Measurements from ENCODE around the gene MUS81. TPM values are rescaled to one million over a fixed set of nuclear protein-coding genes. Genes with fewer than 3 reads are reported as not detected.

The MUS81 gene
- total RNA-seq, 3 donors from 2014 or later (not counting 1 experiment from before 2014, with no cell fraction given), result 71.6 to 93.4 (median 73.6) TPM

DNA sequence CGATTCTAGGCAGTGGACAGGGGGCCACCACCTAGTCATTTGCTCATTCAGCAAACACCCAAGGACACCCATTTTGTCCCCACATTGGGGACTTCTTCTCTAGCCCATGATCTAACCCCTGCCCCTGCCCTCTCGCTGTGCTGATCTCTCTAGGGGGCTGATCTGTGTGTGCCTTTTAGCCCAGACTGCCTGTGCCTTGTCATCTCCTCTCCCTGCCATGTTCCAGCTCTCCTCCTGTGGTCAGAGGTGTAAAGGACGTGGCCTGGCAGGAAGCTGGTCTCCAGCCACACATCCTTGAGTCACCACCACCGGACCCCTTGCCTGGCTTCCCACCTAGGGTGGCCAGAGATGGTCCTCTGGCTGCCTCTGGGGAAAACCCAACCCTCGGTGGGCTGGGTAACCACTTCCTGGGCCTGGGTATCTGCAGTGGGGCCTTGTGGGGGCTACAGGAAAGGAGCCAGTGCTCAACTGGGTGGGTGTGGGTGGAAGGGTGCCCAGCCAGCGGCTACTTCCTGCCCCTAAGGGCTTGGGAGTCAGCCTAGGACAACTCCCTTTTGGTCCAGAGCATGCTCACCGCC, 20.7 kb downstream of the MUS81 start:
- Histone ChIP-seq H3K9me3 (ENCODE audit: control insufficient read depth, insufficient read depth, low read length) (no peaks in the 10 kb centered on the region), H3K36me3 (ENCODE audit: control insufficient read depth, insufficient read depth, low read length) (peaks cover 31% of the 10 kb centered on the region), H3K4me1 (ENCODE audit: control insufficient read depth, insufficient read depth, low read length) (peaks cover 82% of the 10 kb centered on the region), H3K27ac (ENCODE audit: low read length) (peak overlapping the region; percentile 82), H3K27me3 (ENCODE audit: control insufficient read depth, insufficient read depth, low read length) (no peaks in the 10 kb centered on the region), H3K4me3 (ENCODE audit: low read length) (peak overlapping the region; percentile 81)
- H3K4me1 Mint-ChIP-seq, result peaks cover 42 to 70% of the 10 kb centered on the region in 2 donors
- no peaks in the 10 kb centered on the region for H3K27me3 Mint-ChIP-seq (ENCODE audit: low read depth in 2 of 2)
- peak overlapping the region; percentile 85 to 95 for H3K27ac Mint-ChIP-seq
- WGBS (ENCODE audit: insufficient coverage), result 20% methylated on average over 7 of the region's 7 CpGs
- no peaks in the 10 kb centered on the region for H3K9me3 Mint-ChIP-seq
- TF ChIP-seq, protein P1, sequence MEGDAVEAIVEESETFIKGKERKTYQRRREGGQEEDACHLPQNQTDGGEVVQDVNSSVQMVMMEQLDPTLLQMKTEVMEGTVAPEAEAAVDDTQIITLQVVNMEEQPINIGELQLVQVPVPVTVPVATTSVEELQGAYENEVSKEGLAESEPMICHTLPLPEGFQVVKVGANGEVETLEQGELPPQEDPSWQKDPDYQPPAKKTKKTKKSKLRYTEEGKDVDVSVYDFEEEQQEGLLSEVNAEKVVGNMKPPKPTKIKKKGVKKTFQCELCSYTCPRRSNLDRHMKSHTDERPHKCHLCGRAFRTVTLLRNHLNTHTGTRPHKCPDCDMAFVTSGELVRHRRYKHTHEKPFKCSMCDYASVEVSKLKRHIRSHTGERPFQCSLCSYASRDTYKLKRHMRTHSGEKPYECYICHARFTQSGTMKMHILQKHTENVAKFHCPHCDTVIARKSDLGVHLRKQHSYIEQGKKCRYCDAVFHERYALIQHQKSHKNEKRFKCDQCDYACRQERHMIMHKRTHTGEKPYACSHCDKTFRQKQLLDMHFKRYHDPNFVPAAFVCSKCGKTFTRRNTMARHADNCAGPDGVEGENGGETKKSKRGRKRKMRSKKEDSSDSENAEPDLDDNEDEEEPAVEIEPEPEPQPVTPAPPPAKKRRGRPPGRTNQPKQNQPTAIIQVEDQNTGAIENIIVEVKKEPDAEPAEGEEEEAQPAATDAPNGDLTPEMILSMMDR (IDR thresholded peaks at IDR 0.05), result no peak
- intact Hi-C loops (cut with micrococcal nuclease), result no loop called here
- DNase-seq (peak in 1 of 2 donors; percentile 48), ATAC-seq (peak; percentile 45 to 55 (median 48))
- no peaks in the 10 kb centered on the region for H3K36me3 Mint-ChIP-seq
- peak overlapping the region; percentile 90 for H3K4me3 Mint-ChIP-seq

DNA sequence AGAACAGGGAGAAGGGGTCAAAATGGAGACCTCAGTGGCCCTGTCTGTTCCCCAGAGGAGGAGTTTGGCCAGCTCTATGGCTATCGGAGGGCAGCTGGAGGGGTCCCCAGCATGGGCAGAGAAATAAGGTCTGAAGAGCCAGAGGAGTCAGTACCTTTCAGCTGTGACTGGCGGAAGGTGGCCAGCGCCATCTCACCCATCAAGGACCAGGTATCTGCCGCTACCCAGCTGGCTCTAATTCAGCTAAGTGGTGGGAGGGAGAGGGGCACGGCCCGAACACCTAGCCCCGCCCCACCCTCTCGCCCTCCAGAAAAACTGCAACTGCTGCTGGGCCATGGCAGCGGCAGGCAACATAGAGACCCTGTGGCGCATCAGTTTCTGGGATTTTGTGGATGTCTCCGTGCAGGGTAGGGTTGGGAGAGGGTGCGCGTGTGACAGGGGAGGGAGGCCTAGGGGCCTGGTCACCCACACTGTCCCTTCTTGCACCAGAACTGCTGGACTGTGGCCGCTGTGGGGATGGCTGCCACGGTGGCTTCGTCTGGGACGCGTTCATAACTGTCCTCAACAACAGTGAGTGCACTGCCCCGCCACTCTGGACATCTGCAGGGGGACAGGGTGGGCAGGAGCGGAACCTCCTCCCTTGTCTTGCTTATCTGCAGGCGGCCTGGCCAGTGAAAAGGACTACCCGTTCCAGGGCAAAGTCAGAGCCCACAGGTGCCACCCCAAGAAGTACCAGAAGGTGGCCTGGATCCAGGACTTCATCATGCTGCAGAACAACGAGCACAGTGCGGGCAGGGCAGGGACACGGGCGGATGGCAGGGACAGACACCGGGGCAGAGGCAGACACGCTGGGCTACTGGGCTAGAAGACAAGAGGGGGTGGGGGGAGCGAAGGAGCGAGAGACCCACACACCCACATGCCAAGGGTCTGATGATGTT, 22.2 kb downstream of the MUS81 start:
- ATAC-seq, result no peak
- intact Hi-C loops (cut with micrococcal nuclease), result no loop called here
- Mint-ChIP-seq H3K4me3 (peak overlapping the region; percentile 90), H3K9me3 (no peaks in the 10 kb centered on the region), H3K4me1 (peaks cover 49 to 76% of the 10 kb centered on the region in 2 donors), H3K36me3 (no peaks in the 10 kb centered on the region), H3K27ac (peak overlapping the region; percentile 85 to 95), H3K27me3 (ENCODE audit: low read depth in 2 of 2) (no peaks in the 10 kb centered on the region)
- Histone ChIP-seq H3K36me3 (ENCODE audit: control insufficient read depth, insufficient read depth, low read length) (peaks cover 34% of the 10 kb centered on the region), H3K4me3 (ENCODE audit: low read length) (no peak overlapping the region), H3K4me1 (ENCODE audit: control insufficient read depth, insufficient read depth, low read length) (peaks cover 77% of the 10 kb centered on the region), H3K27me3 (ENCODE audit: control insufficient read depth, insufficient read depth, low read length) (no peaks in the 10 kb centered on the region), H3K27ac (ENCODE audit: low read length) (peak overlapping the region; percentile 82), H3K9me3 (ENCODE audit: control insufficient read depth, insufficient read depth, low read length) (no peaks in the 10 kb centered on the region)
- no peak for DNase-seq
- TF ChIP-seq, protein P1 (IDR thresholded peaks at IDR 0.05), result no peak
- WGBS (ENCODE audit: insufficient coverage), result 89% methylated on average over 30 of the region's 30 CpGs

DNA sequence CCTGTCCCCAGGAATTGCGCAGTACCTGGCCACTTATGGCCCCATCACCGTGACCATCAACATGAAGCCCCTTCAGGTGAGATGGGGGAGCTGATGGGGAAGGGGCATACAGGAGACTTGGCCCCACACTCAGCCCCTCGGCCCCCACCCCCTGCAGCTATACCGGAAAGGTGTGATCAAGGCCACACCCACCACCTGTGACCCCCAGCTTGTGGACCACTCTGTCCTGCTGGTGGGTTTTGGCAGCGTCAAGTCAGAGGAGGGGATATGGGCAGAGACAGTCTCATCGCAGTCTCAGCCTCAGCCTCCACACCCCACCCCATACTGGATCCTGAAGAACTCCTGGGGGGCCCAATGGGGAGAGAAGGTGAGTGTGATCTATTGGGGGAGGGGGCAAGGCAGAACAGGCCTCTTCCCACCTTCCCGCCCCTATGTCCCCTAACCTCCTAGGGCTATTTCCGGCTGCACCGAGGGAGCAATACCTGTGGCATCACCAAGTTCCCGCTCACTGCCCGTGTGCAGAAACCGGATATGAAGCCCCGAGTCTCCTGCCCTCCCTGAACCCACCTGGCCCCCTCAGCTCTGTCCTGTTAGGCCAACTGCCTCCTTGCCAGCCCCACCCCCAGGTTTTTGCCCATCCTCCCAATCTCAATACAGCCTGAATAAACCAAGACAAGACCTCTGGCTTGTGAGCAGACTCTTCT, 23.0 kb downstream of the MUS81 start:
- WGBS (ENCODE audit: insufficient coverage), result 90% methylated on average over 10 of the region's 13 CpGs
- ATAC-seq (no peak), DNase-seq (no peak)
- Histone ChIP-seq H3K9me3 (ENCODE audit: control insufficient read depth, insufficient read depth, low read length) (no peaks in the 10 kb centered on the region), H3K4me3 (ENCODE audit: low read length) (no peak overlapping the region), H3K27me3 (ENCODE audit: control insufficient read depth, insufficient read depth, low read length) (no peaks in the 10 kb centered on the region), H3K4me1 (ENCODE audit: control insufficient read depth, insufficient read depth, low read length) (peaks cover 78% of the 10 kb centered on the region), H3K36me3 (ENCODE audit: control insufficient read depth, insufficient read depth, low read length) (peaks cover 34% of the 10 kb centered on the region), H3K27ac (ENCODE audit: low read length) (no peak overlapping the region)
- H3K9me3 Mint-ChIP-seq, result no peaks in the 10 kb centered on the region
- no peaks in the 10 kb centered on the region for H3K36me3 Mint-ChIP-seq
- TF ChIP-seq, protein P1 (IDR thresholded peaks at IDR 0.05), result no peak
- no peaks in the 10 kb centered on the region for H3K27me3 Mint-ChIP-seq (ENCODE audit: low read depth in 2 of 2)
- peak overlapping the region; percentile 83 to 84 for H3K27ac Mint-ChIP-seq
- intact Hi-C loops (cut with micrococcal nuclease), result no loop called here
- H3K4me3 Mint-ChIP-seq, result peak overlapping the region; percentile 6
- peaks cover 55 to 79% of the 10 kb centered on the region in 2 donors for H3K4me1 Mint-ChIP-seq
